OCI-LY7 (cell line): ENCODE measurements around the gene ADCY1.

Experiments used
- CTCF ChIP-seq: fragments of 200-600 bp; sonication (generic); conservative IDR thresholded peaks from 2 replicates; pipeline ENCODE4 v1.5.1; 2014; ENCODE audit warnings: mild to moderate bottlenecking, antibody characterized with exemption, low read length, moderate library complexity, mixed read lengths
- EZH2phosphoT487 ChIP-seq: fragments of 200-600 bp; sonication (generic); IDR thresholded peaks from 2 replicates; pipeline ENCODE4 v1.6.1; 2018; ENCODE audit warnings: low read depth, borderline replicate concordance, mild to moderate bottlenecking, mixed run types, antibody characterized with exemption, low read length, moderate library complexity, mixed read lengths

GRCh38 chr7:45689011-45689796 lies 115.0 kb downstream of the ADCY1 start:
- TF ChIP-seq CTCF, result no peak
- TF ChIP-seq EZH2phosphoT487, result no peak
